ENCODE data around the gene PIAS1. TPM values are rescaled to one million over a fixed set of nuclear protein-coding genes. Genes with fewer than 3 reads are reported as not detected.

The PIAS1 gene
- total RNA-seq, 1 donor from 2014 or later: 24.5 TPM

DNA sequence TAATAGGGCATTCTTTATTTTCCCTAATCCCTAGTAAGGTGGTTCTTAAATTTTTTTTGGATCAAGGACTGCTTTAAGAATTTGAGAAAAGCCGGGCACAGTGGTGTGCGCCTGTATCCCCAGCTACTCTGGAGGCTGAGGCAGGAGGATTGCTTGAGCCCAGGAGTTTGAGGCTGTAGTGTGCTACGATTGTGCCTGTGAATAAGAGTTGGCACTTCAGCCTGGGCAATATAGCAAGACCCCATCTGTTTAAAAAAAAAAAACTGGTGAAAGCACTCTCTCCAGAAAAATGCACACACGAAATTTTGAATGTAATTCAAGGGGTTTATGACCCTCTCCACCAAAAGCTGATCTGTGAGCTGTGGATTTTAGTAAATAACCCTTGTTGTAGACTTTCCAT is 119.0 kb downstream of the PIAS1 start:
- DNase-seq (ENCODE audit: extremely low read depth, low read depth, low spot score): no peak

DNA sequence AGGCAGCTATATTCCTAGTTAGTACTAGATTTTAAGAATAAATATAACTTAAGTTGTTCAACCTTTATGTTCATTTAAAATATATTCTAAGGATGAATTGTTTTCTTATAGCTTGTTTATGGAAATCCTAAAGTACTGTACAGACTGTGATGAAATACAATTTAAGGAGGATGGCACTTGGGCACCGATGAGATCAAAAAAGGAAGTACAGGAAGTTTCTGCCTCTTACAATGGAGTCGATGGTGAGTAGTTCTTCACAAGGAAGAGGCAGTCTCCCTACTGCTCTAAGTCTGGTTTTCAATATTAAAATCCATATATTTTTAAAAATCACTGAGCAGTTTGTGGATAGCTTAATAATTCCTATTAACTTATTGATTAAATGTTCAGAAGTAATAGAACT is 121.4 kb downstream of the PIAS1 start:
- no peak for DNase-seq (ENCODE audit: extremely low read depth, low read depth, low spot score)

DNA sequence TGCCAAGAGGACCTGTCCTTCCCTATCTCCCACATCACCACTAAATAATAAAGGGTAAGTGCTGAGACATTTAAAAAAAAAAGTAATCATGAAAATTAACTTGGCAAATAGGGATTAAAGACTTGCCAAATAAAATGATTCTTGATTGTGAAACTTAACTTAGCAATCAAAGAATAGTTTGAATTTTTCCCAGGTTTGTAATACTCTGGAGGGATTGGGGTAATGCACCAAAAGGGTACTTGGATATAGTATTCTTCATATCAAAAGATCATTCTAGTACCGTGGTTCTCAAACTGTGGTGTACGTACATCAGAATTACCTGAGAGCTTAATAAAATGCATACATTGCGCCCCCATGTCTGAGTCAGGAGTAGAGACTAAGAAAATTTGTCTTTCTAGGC is 122.5 kb downstream of the PIAS1 start:
- no peak for DNase-seq (ENCODE audit: extremely low read depth, low read depth, low spot score)

DNA sequence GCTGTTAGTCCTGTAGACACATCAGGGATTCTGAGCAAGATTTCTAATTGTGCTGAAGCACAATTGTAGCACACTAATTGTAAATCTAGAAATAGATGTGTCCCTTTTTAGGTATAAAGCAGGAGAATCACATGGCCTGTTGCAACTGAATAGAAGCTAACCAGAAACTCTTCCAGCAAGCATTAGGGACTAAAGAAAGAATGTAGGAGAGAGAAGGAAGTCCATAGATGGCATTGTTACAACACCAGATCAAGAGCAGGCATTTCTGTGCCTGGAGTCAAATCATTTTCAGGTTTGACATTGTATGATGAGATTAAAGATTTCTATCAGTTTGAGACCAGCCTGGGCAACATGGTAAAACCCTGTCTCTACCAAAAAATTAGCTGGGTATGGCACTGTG is 123.6 kb downstream of the PIAS1 start:
- DNase-seq (ENCODE audit: extremely low read depth, low read depth, low spot score): no peak

DNA sequence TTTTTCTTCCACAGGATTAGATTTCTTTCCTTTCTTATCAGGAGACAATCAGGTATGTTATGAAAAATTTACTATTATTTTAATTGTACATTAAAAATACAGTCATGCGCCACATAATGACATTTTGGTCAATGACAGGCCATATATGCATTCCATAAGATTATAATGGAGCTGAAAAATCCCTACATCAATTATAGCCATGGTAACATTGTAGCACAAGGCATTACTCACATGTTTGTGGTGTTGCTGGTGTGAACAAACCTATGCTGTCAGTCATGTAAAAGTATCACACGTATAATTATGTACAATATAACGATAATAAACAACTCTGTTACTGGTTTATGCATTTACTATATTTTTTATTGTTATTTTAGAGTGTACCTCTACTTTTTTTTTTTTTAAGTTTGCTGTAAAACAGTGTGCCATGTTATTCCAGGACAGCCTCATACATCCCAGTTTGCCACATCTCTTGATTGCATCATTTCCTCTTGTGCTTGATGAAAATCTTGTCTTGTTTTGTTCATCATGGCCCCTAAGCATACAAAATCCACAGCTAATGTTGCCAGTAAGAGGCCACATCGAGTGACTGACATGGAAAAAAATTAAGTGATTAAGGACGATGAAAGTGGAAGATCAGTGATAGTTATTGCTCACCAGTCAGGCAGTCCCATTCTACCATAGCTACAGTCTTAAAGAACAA is 129.7 kb downstream of the PIAS1 start:
- no peak for DNase-seq (ENCODE audit: extremely low read depth, low read depth, low spot score)

DNA sequence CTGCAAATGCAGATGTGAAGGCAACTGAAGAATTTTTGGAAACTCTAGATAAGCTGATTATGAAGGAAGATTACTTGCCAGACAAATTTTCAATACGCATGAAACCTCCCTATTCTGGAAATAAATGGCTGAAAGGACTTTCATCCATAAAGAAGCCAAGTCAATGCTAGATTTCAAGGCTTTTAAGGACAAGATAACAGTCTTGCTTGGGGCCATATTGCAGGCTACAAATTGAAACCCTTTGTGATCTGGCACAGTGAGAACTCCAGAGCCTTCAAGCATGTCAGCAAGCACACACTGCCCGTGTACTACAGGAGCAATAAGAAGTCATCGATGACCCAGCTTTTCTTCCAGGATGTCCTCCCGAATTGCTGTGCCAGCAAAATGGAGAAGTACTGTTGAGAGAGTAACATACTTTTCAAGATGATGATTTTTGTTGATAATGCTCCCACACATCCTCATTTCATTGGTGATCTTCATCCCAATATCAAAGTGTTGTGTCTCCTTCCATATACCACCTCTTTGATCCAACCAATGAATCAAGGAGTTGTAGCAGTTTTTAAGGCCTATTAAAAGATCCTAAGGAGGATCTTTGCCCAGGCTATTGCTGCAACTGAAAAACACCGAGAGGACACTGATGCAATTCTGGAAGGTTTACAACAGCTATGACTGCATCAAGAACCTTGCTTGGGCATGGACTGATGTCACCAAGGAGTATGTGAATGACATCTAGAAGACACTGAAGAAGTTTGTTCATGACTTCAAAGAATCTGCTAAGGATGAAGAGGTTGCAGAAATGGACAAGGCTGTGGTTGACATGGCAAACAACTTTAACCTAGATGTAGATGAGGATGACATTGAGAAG is 130.7 kb downstream of the PIAS1 start:
- no peak for DNase-seq (ENCODE audit: extremely low read depth, low read depth, low spot score)

DNA sequence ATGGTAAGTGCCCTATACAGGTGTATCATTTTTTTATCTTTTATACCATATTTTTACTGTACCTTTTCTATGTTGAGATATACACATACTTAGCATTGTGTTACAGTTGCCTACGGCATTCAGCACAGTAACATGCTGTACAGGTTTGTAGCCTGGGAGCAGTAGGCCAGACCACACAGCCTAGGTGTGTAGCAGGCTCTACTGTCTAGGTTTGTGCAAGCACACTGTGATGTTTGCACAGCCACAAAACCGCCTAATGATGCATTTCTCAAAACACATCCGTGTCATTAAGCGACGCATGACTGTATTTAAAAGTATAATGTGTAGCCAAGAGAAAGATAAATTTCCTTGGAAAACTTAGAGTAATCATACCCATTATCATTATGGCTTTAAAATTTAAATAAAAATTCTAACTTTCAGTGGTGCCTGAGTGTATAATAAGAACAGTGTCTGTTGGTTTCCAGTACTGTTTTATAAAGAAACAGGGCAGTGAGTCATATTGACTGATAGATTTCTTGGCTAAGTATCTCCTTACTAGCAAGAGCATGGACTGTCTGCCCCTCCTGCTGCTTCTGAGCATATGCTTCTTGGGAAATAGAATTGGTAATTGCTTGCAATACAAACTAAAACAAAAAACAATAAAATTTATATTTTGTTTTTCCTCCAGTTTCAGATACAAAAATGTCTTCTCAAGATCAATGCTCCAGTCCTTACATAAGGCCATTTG is 132.7 kb downstream of the PIAS1 start:
- DNase-seq (ENCODE audit: extremely low read depth, low read depth, low spot score): no peak

DNA sequence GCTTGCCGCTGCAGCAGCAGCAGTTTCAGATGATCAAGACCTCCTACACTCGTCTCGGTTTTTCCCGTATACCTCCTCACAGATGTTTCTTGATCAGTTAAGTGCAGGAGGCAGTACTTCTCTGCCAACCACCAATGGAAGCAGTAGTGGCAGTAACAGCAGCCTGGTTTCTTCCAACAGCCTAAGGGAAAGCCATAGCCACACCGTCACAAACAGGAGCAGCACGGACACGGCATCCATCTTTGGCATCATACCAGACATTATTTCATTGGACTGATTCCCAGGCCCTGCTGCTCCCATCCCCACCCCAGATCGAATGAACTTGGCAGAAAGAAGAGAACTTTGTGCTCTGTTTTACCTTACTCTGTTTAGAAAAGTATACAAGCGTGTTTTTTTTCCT is 133.4 kb downstream of the PIAS1 start:
- no peak for DNase-seq (ENCODE audit: extremely low read depth, low read depth, low spot score)

DNA sequence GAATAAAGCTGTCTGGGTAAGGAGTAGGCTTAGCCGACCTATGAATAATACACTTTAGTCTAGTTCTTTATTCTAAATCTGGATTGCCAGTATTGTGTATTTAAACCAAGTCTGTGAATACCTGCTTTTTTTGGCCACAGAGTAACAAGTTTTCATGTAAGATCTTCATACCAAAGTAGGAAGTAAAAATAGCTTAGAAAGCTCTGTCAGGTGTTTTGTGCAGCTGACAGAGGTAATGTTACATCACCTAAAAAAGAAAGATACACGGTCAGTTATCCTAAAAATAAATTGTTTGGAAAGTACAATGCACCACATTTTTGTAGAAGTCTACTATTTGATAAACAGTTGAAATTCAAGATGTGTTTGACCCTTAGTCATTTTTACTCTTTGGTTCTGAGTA is 134.5 kb downstream of the PIAS1 start:
- no peak for DNase-seq (ENCODE audit: extremely low read depth, low read depth, low spot score)

DNA sequence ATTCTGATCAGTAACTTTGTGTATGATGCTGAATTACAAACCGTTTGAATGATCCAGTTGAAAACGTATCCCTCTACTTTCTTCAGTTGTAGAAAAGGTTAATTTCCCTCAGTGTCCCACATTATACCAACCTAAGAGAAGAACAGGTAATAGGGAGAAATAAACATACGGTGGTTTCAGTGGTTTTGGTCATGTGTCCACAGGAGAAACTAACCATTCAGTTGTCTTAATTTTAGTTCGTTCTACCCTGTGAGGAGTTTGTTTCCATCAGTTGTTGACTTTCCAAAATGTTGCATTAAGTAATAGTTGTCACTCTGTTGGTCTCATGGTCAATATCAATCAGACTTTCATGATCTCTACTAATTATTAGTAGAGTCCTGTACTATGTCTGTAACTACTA is 135.9 kb downstream of the PIAS1 start:
- no peak for DNase-seq (ENCODE audit: extremely low read depth, low read depth, low spot score)

DNA sequence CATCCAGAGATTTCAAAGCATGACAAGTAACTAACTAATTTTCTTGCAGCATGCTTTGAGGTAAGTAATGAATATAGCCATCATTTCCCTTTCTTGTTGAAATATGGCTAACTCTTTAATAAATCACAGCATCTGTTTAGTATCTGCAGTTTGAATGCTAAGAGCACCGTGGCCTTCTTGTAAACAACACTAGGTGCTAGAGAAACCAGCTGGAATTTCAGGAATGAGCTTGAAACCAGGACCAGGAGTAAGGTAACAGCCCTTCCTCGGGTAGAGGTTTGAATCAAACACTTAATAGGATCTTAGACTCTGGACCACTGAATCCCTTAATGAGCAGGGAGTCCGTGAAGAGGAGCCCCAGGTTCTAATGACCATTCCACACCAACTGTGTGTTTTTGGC is 137.4 kb downstream of the PIAS1 start:
- no peak for DNase-seq (ENCODE audit: extremely low read depth, low read depth, low spot score)

DNA sequence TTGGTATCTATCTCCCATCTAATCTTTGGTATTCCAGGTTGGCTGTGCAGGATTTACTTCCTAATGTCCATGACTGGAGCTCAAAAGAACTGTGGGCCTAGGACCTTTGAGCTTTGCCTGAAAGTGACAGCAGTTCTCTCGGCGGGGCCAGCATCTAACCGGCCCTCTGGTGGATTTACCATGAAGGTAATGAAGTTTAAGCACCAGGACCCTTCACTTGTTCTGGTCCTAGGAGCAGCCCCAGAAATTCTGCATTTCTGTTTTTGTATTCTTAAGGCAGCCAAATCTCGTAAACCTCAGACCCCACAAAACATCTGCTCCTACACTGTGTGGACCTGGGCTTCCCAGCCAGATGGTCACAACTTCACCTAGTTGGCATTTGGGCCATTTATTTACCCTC is 138.0 kb downstream of the PIAS1 start:
- no peak for DNase-seq (ENCODE audit: extremely low read depth, low read depth, low spot score)

DNA sequence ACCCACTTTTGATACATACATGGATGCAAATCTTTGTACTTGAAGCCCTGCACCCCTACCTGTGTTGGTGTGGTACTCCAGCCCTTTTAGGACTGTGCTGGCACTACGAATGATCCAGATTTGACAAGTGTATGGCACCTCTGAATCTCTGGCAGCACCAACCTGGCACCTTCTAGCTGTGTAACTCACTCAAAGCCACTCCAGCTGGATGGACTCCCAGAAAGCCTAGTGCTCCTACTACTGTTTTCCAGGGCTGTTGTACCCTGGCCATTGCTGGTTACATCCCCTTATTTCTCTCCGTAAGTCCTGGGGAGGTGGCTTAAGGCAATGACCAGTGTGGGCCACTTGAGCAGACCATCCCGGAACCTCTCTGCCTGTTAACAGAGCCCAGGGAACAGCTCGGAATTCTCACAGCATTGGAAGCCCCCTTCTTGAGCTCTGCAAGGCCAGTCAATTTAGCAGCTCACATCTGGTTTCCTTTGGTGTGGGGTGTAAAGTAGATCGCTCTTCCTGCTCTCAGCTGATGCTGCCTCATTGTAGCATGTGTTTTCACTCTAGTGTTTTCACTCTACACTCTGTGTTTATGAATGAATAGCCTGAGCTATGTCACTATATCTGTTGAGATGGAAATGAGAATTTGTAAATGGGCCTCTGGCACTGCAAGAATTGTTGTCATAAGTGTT is 138.8 kb downstream of the PIAS1 start:
- no peak for DNase-seq (ENCODE audit: extremely low read depth, low read depth, low spot score)

DNA sequence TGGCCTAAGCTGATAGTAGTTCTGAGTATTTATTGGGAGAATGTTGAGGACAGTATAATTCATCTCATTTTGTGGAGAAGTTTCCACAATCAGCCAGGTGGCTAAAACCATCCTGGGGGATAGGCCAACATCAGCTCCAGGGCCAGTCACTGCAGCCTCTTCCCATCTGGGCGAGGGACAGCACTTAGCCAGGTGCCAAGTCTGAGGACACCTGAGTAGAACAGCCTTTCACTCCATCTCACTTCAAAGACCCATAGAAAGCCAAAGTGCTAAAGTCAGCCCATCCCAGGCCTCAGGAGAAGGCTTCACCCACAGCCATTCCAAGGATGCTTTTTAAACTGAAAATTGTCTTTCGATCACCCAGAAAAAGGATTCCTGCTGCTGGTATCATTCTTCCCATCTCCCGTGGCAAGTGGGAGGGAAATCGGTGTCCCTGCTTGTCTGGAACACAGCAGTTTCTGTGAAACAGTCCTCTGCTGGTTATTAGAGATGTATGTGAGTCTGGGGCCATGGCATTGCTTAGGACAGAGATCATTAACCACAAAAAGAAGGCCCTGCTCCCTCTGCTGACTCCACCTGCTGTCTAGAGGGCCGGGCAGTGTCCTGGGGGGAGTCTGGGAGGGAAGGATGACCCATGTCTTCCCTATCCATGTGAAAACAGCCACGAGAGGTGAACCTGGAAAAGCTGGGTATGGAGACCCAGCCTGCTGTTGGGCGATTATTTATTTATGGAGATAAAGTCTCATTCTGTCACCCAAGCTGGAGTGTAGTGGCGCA is 141.4 kb downstream of the PIAS1 start:
- no peak for DNase-seq (ENCODE audit: extremely low read depth, low read depth, low spot score)

DNA sequence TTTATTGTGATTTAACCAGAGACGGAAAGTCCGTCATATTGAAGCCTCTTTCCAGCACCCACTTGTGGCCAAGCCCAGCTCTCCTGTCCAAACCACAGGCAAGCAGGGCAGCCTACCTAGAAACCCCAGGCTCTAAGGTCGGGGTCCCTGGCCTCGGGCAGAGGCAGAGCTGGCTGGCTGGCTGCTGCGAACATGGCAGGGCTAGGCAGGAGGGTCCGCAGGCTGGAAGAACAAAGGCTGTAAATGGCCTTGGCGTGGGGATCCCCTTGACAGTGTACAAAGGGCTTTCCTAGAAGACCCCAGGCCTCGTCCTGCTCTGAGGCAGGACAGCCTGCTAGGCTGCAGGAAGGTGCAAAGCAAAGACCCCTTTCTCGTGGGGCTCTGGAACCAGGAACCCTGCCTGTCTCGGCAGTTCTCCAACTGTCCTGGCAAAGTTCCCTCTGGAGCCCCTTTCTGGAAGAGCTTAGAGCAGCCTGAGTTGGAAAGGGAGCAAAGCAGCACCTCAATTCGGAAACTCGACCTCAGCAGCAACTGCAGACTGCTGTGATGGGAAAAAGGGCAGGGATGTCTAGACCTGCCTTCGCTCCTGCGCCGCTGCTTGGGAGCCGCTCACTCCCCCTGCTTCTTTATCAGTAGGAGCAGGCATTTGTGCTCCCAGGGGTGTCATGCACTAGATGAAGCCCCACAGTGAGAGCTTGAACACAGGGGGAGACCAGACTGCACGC is 142.5 kb downstream of the PIAS1 start:
- no peak for DNase-seq (ENCODE audit: extremely low read depth, low read depth, low spot score)

DNA sequence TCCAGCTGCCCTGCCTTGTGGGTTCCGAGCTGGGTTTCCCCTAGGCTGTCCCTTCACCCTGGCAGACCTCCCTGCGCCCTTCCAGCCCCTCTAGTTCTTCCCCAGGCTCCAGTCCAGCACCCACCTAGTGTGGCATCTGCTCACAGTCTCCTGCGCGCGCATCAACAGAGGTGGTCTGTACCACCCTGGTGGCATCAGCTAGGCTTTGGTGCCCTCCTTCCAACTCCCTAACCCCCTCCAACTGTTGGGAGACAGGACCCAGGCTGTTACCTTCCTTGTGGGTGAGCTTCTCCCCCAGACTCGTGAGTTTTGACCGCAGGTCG is 143.0 kb downstream of the PIAS1 start:
- DNase-seq (ENCODE audit: extremely low read depth, low read depth, low spot score): no peak

DNA sequence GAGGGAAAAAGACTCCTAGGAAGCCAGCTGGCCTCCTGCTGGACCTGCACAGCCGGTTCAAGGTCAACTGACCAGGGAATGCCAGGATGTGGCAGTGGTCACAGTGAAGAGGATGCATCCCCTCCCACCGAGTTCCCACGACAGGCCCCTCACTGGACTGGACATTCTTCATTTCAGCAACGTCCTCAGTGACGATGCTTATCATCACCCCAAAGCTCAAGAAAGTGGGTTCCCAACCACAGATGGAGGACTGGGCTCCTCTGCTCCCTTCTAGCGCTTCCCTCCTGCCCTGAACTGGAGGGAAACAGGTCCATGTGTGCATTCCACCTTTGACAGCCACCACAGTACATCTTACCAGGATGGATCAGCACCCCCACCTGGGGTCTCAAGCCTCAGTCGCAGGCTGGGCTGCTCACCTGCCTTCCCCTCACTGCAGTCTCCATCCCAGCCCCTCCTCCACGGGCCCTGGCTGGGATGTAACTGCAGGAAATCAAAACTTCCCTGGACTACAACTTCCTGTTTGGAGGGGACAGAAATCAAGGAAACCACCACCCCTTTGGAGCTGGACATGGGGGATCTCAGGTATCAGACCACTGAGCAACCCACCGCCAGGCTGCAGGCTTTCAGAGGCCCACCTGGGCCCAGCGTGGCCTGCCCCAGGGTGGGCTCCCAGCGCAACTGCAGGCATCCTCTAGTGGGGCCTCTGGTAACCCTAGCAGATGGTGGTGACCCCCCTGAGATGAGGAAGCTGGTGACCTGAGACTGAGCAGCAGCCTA is 143.7 kb downstream of the PIAS1 start:
- DNase-seq (ENCODE audit: extremely low read depth, low read depth, low spot score): no peak

DNA sequence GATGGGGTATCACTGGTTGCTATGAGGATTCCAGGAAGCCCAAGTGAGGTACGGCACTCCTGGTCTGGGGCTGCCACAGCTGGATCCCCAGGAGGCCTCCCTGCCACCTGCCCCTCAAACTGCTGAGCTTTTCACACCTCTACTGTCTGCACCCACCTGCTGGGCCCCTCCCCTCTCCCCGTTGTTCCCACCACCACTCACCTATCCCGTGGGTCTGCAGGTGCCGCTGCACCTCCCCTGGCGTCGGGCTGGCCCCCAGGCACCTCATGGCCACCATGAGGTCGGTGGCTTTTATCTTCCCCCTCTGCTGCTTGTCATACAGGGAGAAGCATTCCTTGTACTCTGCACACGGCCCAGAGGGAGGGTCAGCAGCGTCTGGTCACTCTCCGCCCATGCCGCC is 145.2 kb downstream of the PIAS1 start:
- DNase-seq (ENCODE audit: extremely low read depth, low read depth, low spot score): no peak

All from glomerular endothelial cell (primary cell).